ENCODE results near the gene AK8.

- TF ChIP-seq CTCF (conservative IDR thresholded peaks at IDR 0.05; ENCODE audit: low read depth in 2 of 2) (no peak), EZH2phosphoT487 (IDR thresholded peaks at IDR 0.05; ENCODE audit: unreplicated experiment) (no peak), ZNF331 (CRISPR knock-in tag; IDR thresholded peaks at IDR 0.05; ENCODE audit: low read depth) (no peak)
Measured at GRCh38 chr9:132804576-132805295, 73.3 kb downstream of the AK8 start.

All from GM23338 (cell line).